ENCODE measurements around the gene LRCOL1.

The LRCOL1 gene

GRCh38 chr12:132632521-132633228 lies 22.3 kb upstream of the LRCOL1 start:
- H3K79me2 ChIP-seq (ENCODE audit: insufficient read depth, low read length) = no peaks in the 10 kb centered on the region
- no peak overlapping the region for H3K4me3 ChIP-seq (ENCODE audit: insufficient read depth, low read length, poor library complexity, severe bottlenecking)
- TF ChIP-seq EZH2phosphoT487 (conservative IDR thresholded peaks at IDR 0.05; ENCODE audit: low read length) (no peak), CTCF (IDR thresholded peaks at IDR 0.05; ENCODE audit: insufficient read depth, low read length, poor library complexity, severe bottlenecking) (no peak)
- no peaks in the 10 kb centered on the region for H3K9me2 ChIP-seq (replicated peaks; ENCODE audit: insufficient read depth, low read length)
- no peak overlapping the region for H3K9ac ChIP-seq (ENCODE audit: low read length)
- no peak overlapping the region for H3K27ac ChIP-seq (ENCODE audit: low read depth, low read length)
- no peaks in the 10 kb centered on the region for H3K27me3 ChIP-seq (ENCODE audit: low read length)
- H3K4me2 ChIP-seq (ENCODE audit: low read depth, low read length, poor library complexity, severe bottlenecking) = no peak overlapping the region
- no peaks in the 10 kb centered on the region for H3F3A ChIP-seq (ENCODE audit: insufficient read depth)
- H3K9me3 ChIP-seq (ENCODE audit: insufficient read depth, low read length) = no peaks in the 10 kb centered on the region
- H2AFZ ChIP-seq (ENCODE audit: low read depth, low read length, severe bottlenecking) = no peak overlapping the region
- no peaks in the 10 kb centered on the region for H4K20me1 ChIP-seq (ENCODE audit: low read depth, low read length)
- H3K36me3 ChIP-seq (ENCODE audit: low read length) = peaks cover 10% of the 10 kb centered on the region; the same call in 1 of the 2 replicates

GRCh38 chr12:132631666-132632065 lies 21.3 kb upstream of the LRCOL1 start:
- Histone ChIP-seq H3K9ac (ENCODE audit: low read length) (no peak overlapping the region), H2AFZ (ENCODE audit: low read depth, low read length, severe bottlenecking) (no peak overlapping the region), H3K4me3 (ENCODE audit: insufficient read depth, low read length, poor library complexity, severe bottlenecking) (no peak overlapping the region), H3K9me3 (ENCODE audit: insufficient read depth, low read length) (no peaks in the 10 kb centered on the region), H3F3A (ENCODE audit: insufficient read depth) (no peaks in the 10 kb centered on the region), H3K27ac (ENCODE audit: low read depth, low read length) (no peak overlapping the region), H3K36me3 (ENCODE audit: low read length) (0 out of 2 replicates have a peak, but pooled peaks cover 6% of the 10 kb centered on the region), H3K27me3 (ENCODE audit: low read length) (no peaks in the 10 kb centered on the region), H4K20me1 (ENCODE audit: low read depth, low read length) (no peaks in the 10 kb centered on the region), H3K9me2 (replicated peaks; ENCODE audit: insufficient read depth, low read length) (no peaks in the 10 kb centered on the region), H3K4me2 (ENCODE audit: low read depth, low read length, poor library complexity, severe bottlenecking) (no peak overlapping the region), H3K79me2 (ENCODE audit: insufficient read depth, low read length) (no peaks in the 10 kb centered on the region)
- no peak for TF ChIP-seq CTCF (IDR thresholded peaks at IDR 0.05; ENCODE audit: insufficient read depth, low read length, poor library complexity, severe bottlenecking)
- no peak for TF ChIP-seq EZH2phosphoT487 (conservative IDR thresholded peaks at IDR 0.05; ENCODE audit: low read length)

GRCh38 chr12:132630672-132631071 lies 20.3 kb upstream of the LRCOL1 start:
- 0 out of 2 replicates have a peak, but pooled peaks cover 3% of the 10 kb centered on the region for H3K36me3 ChIP-seq (ENCODE audit: low read length)

More at GRCh38 chr12:132630672-132631071, 20.3 kb upstream of the LRCOL1 start:
- Histone ChIP-seq H3K9me3 (ENCODE audit: insufficient read depth, low read length) (no peaks in the 10 kb centered on the region), H3K9ac (ENCODE audit: low read length) (no peak overlapping the region), H3K27ac (ENCODE audit: low read depth, low read length) (no peak overlapping the region), H3K27me3 (ENCODE audit: low read length) (no peaks in the 10 kb centered on the region), H3F3A (ENCODE audit: insufficient read depth) (no peaks in the 10 kb centered on the region), H3K79me2 (ENCODE audit: insufficient read depth, low read length) (no peaks in the 10 kb centered on the region), H3K9me2 (replicated peaks; ENCODE audit: insufficient read depth, low read length) (no peaks in the 10 kb centered on the region), H3K4me2 (ENCODE audit: low read depth, low read length, poor library complexity, severe bottlenecking) (no peak overlapping the region), H4K20me1 (ENCODE audit: low read depth, low read length) (no peaks in the 10 kb centered on the region), H2AFZ (ENCODE audit: low read depth, low read length, severe bottlenecking) (no peak overlapping the region), H3K4me3 (ENCODE audit: insufficient read depth, low read length, poor library complexity, severe bottlenecking) (no peak overlapping the region)
- TF ChIP-seq EZH2phosphoT487 (conservative IDR thresholded peaks at IDR 0.05; ENCODE audit: low read length) = no peak
- no peak for TF ChIP-seq CTCF (IDR thresholded peaks at IDR 0.05; ENCODE audit: insufficient read depth, low read length, poor library complexity, severe bottlenecking)
